GM19463 (cell line): ENCODE measurements around the gene RBM28.

Source experiments
- ATAC-seq: cut with Tn5 transposase; IDR thresholded peaks from one replicate; pipeline ENCODE4 v1.9.1; 2021; ENCODE audit warnings: mild to moderate bottlenecking, moderate library complexity; ENCODE audit not compliant: unreplicated experiment

RBM28 gene

DNA sequence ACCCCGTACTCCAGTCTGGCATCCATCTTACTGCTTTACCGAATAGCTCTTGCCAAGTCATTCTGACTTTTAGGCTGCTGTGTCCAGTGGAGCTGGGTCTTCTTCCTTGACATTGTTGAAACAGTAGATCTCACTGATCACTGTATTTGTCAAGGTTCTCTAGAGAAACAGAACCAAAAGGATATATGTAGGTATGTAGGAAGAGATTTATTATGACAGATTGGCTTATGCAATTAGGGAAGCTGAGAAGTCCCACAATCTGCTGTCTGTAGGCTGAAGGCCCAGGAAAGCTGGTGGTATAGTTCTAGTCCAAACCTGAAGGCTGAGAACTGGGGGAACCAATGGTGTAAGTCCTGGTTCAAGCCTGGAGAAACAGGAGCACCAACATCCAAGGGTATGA lies 29.9 kb upstream of the RBM28 start:
- no peak for ATAC-seq

DNA sequence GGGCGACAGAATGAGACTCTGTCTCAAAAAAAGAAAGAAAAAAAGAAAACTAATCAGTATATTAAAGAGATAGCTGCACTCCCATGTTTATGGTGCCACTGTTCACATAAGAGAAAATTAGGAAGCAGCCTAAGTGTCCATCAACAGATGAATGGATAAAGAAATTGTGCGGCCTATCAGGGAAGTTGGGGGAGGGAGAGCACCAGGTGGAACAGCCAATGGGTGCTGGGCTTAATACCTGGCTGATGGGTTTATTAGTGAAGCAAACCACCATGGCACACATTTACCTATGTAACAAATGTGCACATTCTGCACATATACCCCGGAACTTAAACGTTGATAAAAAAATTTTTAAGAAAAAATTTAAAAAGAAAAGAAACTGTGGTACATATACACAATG lies 26.8 kb upstream of the RBM28 start:
- ATAC-seq, result no peak

- ATAC-seq, result no peak
These were observed 23.3 kb upstream of the RBM28 start for GRCh38 chr7:128366986-128367385.

- no peak for ATAC-seq
These were observed 22.6 kb upstream of the RBM28 start for GRCh38 chr7:128366300-128366699.

GRCh38 chr7:128365432-128365831 lies 21.7 kb upstream of the RBM28 start:
- no peak for ATAC-seq

- ATAC-seq, result no peak
These were observed 20.6 kb upstream of the RBM28 start for GRCh38 chr7:128364166-128364870.

DNA sequence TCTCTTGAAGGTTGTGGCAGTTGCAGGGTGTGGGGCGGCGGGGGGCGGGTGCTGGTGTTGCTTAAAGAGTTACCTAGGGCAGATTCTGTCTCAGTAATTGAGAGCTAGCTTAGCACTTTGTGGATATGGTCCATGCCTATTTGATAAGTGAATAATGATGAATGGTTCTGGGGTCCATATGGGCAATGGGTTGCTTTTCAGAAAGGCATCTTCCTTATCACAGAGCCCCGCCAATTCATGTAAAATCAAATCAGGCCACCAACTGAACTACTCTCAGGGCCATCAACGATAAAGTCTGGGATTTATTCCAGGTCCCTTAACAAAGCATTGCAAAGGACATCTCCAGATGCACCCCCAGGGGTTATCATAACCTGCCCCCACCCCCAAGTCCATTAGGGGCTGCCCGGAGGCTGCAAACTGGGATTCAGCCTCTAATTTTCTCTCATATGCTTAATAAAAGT lies 19.6 kb upstream of the RBM28 start:
- no peak for ATAC-seq

DNA sequence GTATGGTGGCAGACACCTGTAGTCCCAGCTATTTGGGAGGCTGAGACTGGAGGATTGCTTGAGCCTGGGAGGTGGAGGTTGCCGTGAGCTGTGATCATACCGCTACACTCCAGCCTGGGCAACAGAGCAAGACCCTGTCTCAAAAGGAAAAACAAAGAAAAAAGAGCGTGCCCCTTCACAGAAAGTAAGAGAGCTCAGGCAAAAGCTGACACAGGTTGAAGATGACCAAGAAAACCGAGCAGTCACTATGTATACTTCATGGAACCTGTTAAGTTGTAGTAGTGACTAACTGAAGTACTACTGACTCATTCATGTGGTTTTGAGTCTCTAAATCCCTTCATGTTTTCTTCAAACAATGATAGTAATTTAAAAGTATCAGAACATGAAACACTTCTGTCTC lies 19.0 kb upstream of the RBM28 start:
- ATAC-seq, result no peak

- no peak for ATAC-seq
These were observed 18.0 kb upstream of the RBM28 start, which contains the start of gene PRRT4 for GRCh38 chr7:128361411-128362379. Gene PRRT4, minus strand, starts transcription at chr7:128361690.

DNA sequence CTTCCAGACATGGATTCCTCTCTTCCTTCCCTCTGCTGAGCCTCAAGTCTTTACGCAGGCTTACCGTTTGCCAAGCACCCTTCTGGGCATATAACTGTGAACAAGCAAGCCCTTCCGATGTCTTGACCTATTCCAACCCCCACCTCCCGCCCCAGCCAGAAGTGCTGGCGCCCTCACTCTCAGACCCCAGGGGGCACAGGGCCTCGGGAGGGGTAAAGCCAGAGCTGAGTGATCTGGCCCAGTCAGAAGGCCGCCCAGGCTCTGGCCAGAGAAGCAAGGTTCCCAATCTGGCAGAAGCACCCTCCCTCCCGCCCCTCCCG lies 16.6 kb upstream of the RBM28 start:
- ATAC-seq, result no peak

- no peak for ATAC-seq
These were observed 16.2 kb upstream of the RBM28 start for GRCh38 chr7:128359939-128360338.

GRCh38 chr7:128359336-128359735 lies 15.6 kb upstream of the RBM28 start:
- no peak for ATAC-seq

DNA sequence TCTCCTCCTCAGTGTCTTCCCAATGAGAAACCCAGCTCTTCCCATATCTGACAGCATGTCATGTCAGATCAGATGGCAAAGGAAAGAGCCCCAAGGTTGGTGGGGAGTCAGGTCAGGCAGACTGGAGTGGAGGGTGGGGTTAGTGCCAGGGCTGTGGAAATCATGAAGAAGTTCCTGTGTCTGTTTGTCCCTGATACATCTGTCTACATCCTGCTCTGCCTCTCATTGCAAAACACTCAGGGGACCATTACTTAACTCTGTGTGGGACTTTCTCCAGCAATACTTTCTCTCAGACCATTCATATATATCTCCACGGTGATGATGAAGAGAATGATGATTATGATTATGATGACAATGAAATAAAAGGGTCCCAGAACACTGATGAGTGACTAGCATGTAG lies 14.5 kb upstream of the RBM28 start:
- ATAC-seq, result no peak

DNA sequence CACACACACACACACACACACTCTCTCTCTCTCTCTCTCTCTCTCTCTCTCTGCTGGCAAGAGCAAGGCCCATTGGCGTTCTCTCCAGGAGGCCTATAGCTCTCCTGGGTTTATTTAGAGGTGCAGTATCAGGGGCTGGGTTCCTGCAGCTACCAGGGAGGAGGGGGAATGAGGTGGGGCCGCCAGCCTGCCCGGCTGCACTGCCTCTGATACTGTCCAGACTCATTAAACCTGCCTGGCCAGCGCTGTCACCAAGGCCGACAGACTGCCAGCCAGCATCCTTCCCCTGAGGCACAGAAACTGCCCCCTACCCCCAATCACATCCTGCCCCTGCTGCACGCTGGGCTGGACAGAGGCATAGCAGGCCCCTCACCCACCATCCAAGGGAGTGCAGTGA lies 13.5 kb upstream of the RBM28 start:
- no peak for ATAC-seq

DNA sequence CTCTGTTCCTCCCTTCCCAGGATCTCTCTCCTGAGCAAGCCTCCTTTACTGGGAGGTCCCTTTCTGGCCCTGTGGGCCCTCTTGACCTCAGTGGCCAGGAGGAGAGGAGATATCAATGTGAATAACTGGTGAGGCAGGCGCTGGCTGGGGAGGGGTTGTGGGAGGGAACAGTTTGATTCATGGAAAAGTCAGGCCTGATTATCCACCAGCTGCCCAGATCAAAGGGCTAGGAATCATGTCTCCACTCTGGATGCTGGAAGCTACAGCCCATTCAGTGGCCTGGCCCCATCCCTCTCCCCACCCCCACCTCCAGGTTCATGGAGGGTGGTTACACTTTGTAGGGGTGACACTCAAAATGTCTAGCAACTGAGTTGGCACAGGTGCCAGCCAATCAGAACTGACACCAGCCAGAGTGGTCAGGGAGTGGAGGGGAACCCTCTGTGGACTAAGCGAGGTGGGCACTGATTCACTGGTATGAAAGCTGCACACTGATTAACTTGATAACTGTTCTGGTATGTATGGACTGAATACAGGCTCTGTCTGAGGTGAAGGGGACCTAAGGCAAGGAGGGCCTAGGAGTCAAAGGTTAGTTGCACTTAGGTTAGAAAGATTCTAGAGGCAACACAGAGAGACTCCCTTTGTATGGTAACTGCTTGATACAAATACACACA lies 13.0 kb upstream of the RBM28 start:
- no peak for ATAC-seq

GRCh38 chr7:128353610-128354009 lies 9.9 kb upstream of the RBM28 start:
- no peak for ATAC-seq

DNA sequence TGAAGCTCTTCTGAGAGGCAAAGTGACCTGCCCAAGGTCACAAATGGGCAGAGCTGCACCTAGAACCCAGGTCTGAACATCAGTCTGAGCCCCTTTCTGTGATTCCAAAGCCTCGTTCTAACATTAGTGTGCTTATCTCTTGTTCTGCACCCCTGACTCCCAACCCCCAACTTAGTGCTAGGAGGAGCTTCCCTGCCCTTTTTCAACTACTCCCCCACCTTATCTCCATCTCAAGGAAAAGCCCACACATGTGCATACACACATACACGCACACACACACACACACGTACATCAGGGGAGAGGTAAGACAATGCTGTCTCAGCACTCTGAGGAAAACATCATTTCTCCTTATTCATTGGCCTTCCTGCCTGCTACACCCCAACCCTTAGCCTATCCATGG lies 9.5 kb upstream of the RBM28 start:
- no peak for ATAC-seq

DNA sequence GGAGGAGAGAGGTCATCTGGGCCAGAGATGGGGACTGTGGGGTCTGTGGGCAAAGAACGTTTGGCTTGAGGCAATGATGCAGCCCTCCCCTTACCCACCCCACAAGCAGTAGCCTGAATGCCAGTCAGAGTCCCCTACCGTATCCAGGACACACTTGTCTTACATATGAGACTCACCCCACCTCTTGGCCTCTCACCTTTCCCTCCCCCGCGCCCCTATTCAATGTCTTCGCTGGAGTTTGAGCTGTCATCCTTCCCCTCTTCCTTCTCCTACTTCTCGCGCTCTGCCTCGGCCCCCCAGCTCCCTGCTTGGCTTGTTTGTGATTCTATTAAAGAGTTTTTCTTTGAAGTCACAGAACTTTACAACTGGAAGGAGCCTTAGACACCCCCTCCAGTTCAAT lies 8.9 kb upstream of the RBM28 start:
- no peak for ATAC-seq

- ATAC-seq, result no peak
These were observed 8.4 kb upstream of the RBM28 start for GRCh38 chr7:128352153-128352537.

DNA sequence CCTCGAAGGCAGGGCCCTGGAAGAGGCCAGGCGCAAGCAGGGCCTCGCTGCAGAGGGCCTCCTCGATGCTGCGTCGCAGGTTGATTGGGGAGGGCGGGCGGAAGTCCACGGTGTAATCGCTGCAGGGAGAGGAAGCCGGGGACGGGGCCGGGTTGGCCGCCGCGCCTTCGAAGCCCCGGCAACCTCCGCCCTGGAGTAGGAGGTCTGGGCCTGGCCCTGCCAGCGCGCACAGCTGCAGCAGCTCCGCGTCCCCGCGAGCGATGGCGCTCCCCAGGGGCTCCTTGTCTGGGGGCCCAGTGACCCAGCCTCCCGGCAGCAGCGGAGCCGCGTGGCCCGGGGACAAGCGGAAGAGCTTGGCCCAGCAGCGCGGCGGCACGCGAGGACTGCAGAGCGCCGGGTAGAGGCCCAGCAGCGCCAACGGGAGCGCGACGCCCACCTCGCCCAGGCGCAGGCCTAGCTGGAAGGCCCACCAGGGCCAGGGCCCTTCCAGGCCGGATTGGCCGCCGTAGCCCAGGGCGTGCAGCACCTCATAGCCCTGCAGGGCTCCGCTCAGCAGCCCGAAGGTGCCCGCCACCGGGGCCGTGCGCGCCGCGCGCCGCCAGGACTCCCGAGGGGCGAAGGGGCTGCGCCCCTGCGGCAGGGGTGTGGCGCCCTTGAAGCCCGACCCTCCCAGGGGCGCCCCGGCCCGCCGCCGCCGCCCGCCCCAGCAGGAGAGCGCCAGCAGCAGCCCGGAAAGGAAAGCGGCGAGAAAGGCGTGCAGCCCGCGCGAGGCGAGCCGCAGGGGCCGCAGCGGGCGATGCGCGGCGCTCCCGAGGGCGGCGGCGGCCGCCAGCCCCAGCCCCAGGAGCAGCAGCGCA lies 7.8 kb upstream of the RBM28 start:
- ATAC-seq, result no peak
